CD4-positive, alpha-beta T cell treated with Interleukin-15 for 4 hours (primary cell): ENCODE data around the gene MB21D2.

ENCODE experiments used
- DNase-seq: peaks from one replicate; pipeline ENCODE4 v3.0.0-alpha.2; 2020; ENCODE audit warnings: low spot score

MB21D2 gene

GRCh38 chr3:192833177-192833890, 84.3 kb downstream of the MB21D2 start:
- no peak for DNase-seq

GRCh38 chr3:192831801-192832347, 85.8 kb downstream of the MB21D2 start:
- DNase-seq, result no peak

- DNase-seq, result no peak
Observed at GRCh38 chr3:192831111-192831644, 86.5 kb downstream of the MB21D2 start.

- no peak for DNase-seq
Observed at GRCh38 chr3:192830291-192831110, 87.2 kb downstream of the MB21D2 start.

- DNase-seq, result no peak
Observed at GRCh38 chr3:192827863-192828594, 89.6 kb downstream of the MB21D2 start.

GRCh38 chr3:192827208-192827607, 90.4 kb downstream of the MB21D2 start:
- DNase-seq, result no peak

GRCh38 chr3:192826214-192827006, 91.2 kb downstream of the MB21D2 start:
- no peak for DNase-seq

GRCh38 chr3:192825657-192826200, 91.9 kb downstream of the MB21D2 start:
- no peak for DNase-seq

- no peak for DNase-seq
Observed at GRCh38 chr3:192825216-192825615, 92.4 kb downstream of the MB21D2 start.

GRCh38 chr3:192824313-192824712, 93.3 kb downstream of the MB21D2 start:
- DNase-seq, result no peak

- no peak for DNase-seq
Observed at GRCh38 chr3:192821161-192821560, 96.5 kb downstream of the MB21D2 start.

GRCh38 chr3:192820161-192820560, 97.5 kb downstream of the MB21D2 start:
- no peak for DNase-seq

- DNase-seq, result peak; percentile 56
Observed at GRCh38 chr3:192819001-192819569, 98.6 kb downstream of the MB21D2 start.

GRCh38 chr3:192818126-192818525, 99.5 kb downstream of the MB21D2 start:
- DNase-seq, result no peak

- no peak for DNase-seq
Observed at GRCh38 chr3:192817506-192817905, 100.2 kb downstream of the MB21D2 start.

GRCh38 chr3:192817053-192817452, 100.6 kb downstream of the MB21D2 start:
- peak; percentile 38 for DNase-seq

- peak; percentile 39 for DNase-seq
Observed at GRCh38 chr3:192816351-192816750, 101.3 kb downstream of the MB21D2 start.

GRCh38 chr3:192812743-192813383, 104.8 kb downstream of the MB21D2 start:
- no peak for DNase-seq

GRCh38 chr3:192805711-192806110, 111.9 kb downstream of the MB21D2 start:
- no peak for DNase-seq

GRCh38 chr3:192804502-192804901, 113.2 kb downstream of the MB21D2 start:
- no peak for DNase-seq
